Panc1 (cell line): ENCODE results near the gene SNX18. TPM values are rescaled to one million over a fixed set of nuclear protein-coding genes. Genes with fewer than 3 reads are reported as not detected.

ENCODE experiments used
- ATAC-seq: fragments of 200-7000 bp; cut with Tn5 transposase; 2 replicates; pipeline ENCODE4 v1.9.1; 2020; ENCODE audit warnings: mild to moderate bottlenecking, moderate library complexity
- BruUV-seq: library from RNA; stranded (reverse); fragments of 400-500 nt; replicated peaks from 2 replicates; lab custom pipeline; 2021; lab: Mats Ljungman, UMichigan
- CTCF ChIA-PET: fragments of 300-600 bp; sonication (Branson Sonifier 250); formaldehyde crosslinking; loops from one replicate; lab custom pipeline; 2022; ENCODE audit warnings: antibody characterized with exemption; lab: Charles Lee
- POLR2A ChIA-PET: fragments of 300-600 bp; sonication (Branson Sonifier 250); formaldehyde crosslinking; loops from one replicate; lab custom pipeline; 2022; ENCODE audit warnings: antibody characterized with exemption; lab: Charles Lee
- DNase-seq: peaks from one replicate; pipeline ENCODE4 v3.0.0-alpha.2; 2010; ENCODE audit warnings: low read depth, low spot score
- H3K27ac ChIP-seq: 2 replicates; pipeline ENCODE4 v1.5.1; 2011; ENCODE audit warnings: mild to moderate bottlenecking, low read length, inconsistent platforms
- H3K27me3 ChIP-seq: fragments of 200-500 bp; sonication (Bioruptor generic); 2 replicates; pipeline ENCODE4 v1.6.0; 2014; ENCODE audit warnings: low read length, inconsistent platforms; ENCODE audit not compliant: control insufficient read depth, insufficient read depth
- H3K36me3 ChIP-seq: fragments of 200-500 bp; sonication (Bioruptor generic); 2 replicates; pipeline ENCODE4 v1.5.1; 2014; ENCODE audit warnings: inconsistent platforms, mild to moderate bottlenecking, low read length, moderate library complexity; ENCODE audit not compliant: control insufficient read depth, insufficient read depth
- H3K4me1 ChIP-seq: 2 replicates; pipeline ENCODE4 v1.5.1; 2011; ENCODE audit warnings: inconsistent platforms, mild to moderate bottlenecking, low read length, moderate library complexity; ENCODE audit not compliant: control insufficient read depth, insufficient read depth
- H3K4me3 ChIP-seq, 2 experiments: 2 replicates each; pipeline ENCODE4 v1.5.1; 2011 to 2012; ENCODE audit warnings: low read depth in 2 of 2, low read length in 2 of 2, mild to moderate bottlenecking in 2 of 2, inconsistent platforms in 1 of 2, moderate library complexity in 1 of 2
- H3K9me3 ChIP-seq: fragments of 200-500 bp; sonication (Bioruptor generic); 2 replicates; pipeline ENCODE4 v1.5.1; 2014; ENCODE audit warnings: low read depth, mild to moderate bottlenecking, inconsistent platforms, low read length, moderate library complexity; ENCODE audit not compliant: control insufficient read depth, insufficient read depth
- CTCF ChIP-seq: fragments of 450-650 bp; IDR thresholded peaks from 2 replicates; pipeline ENCODE4 v1.5.1; 2017; ENCODE audit warnings: mild to moderate bottlenecking
- POLR2AphosphoS5 ChIP-seq: IDR thresholded peaks from 2 replicates; pipeline ENCODE4 v1.6.1; 2012; ENCODE audit warnings: mild to moderate bottlenecking, low read depth, low read length, moderate library complexity
- REST ChIP-seq, 2 experiments: IDR thresholded peaks; 2 replicates each; pipeline ENCODE4 v1.6.1; 2011 to 2012; ENCODE audit warnings: low read depth in 2 of 2, control low read depth in 1 of 2, low read length in 1 of 2, mild to moderate bottlenecking in 1 of 2, moderate library complexity in 1 of 2; ENCODE audit not compliant: insufficient read depth in 1 of 2
- SIN3A ChIP-seq: IDR thresholded peaks from 2 replicates; pipeline ENCODE4 v1.6.1; 2012; ENCODE audit warnings: low read depth, mild to moderate bottlenecking, low read length, moderate library complexity, borderline replicate concordance; ENCODE audit not compliant: insufficient read depth
- TCF7L2 ChIP-seq: IDR thresholded peaks from 2 replicates; pipeline ENCODE4 v1.6.1; 2011; ENCODE audit warnings: mild to moderate bottlenecking, low read depth, low read length, inconsistent platforms
- in situ Hi-C: cut with HindIII; loops from 2 replicates; pipeline ENCODE4 v1.10.0; 2016; ENCODE audit warnings: low sequenced_read_pairs, low pct_unique_long_range_greater_than_20kb
- intact Hi-C: fragments of 100-400 bp; cut with micrococcal nuclease; formaldehyde crosslinking; loops from one replicate; pipeline ENCODE4 v1.10.0; 2022; ENCODE audit not compliant: unreplicated experiment
- total RNA-seq: library from RNA; stranded (reverse); gene quantifications from one replicate; pipeline ENCODE4 v1.2.1, GENCODE V29; 2021; ENCODE audit not compliant: unreplicated experiment

Gene SNX18
- total RNA-seq, 1 experiment from 2014 or later, result 14.4 TPM

- Histone ChIP-seq H3K27me3 (no peaks in the 10 kb centered on the region), H3K4me3 (no peak overlapping the region), H3K9me3 (no peaks in the 10 kb centered on the region), H3K36me3 (no peaks in the 10 kb centered on the region), H3K27ac (no peak overlapping the region), H3K4me1 (no peaks in the 10 kb centered on the region)
- intact Hi-C loops (no loop called here), in situ Hi-C loops (no loop called here)
- ChIA-PET CTCF (interaction anchor here (0.5 kb wide), 1 partner anchor 338 kb away, joined by 3 read pairs; no protein-coding TSS in a partner anchor), POLR2A (no interaction called here)
- no peak for ATAC-seq
- no TSS peak for BruUV-seq
- TF ChIP-seq CTCF (no peak), POLR2AphosphoS5 (no peak), TCF7L2 (no peak), SIN3A (no peak), REST (IDR thresholded peaks at IDR 0.05; ENCODE audit: insufficient read depth in 1 of 2, low read depth in 2 of 2, low read length in 1 of 2) (no peak)
- DNase-seq, result no peak
Measured at GRCh38 chr5:54528633-54529209, 11.2 kb downstream of the SNX18 start.

- H3K36me3 ChIP-seq, result no peaks in the 10 kb centered on the region
- in situ Hi-C loops, result no loop called here
- intact Hi-C loops, result no loop called here
- ChIA-PET CTCF (no interaction called here), POLR2A (no interaction called here)
- DNase-seq (no peak), ATAC-seq (no peak)
- H3K27me3 ChIP-seq, result no peaks in the 10 kb centered on the region
- BruUV-seq, result no TSS peak
- H3K4me3 ChIP-seq, result no peak overlapping the region
- H3K4me1 ChIP-seq, result no peaks in the 10 kb centered on the region
- no peak overlapping the region for H3K27ac ChIP-seq
- no peaks in the 10 kb centered on the region for H3K9me3 ChIP-seq
- TF ChIP-seq CTCF, result no peak
- no peak for TF ChIP-seq SIN3A
- no peak for TF ChIP-seq POLR2AphosphoS5
- no peak for TF ChIP-seq TCF7L2
Measured at GRCh38 chr5:54529565-54529964, 12.0 kb downstream of the SNX18 start.
